GM12878 (cell line): ENCODE measurements around the gene HK3.

ENCODE experiments used
- SUPT20H ChIP-seq: IDR thresholded peaks from 2 replicates; pipeline ENCODE4 v1.6.1; 2011; ENCODE audit warnings: low read depth, mild to moderate bottlenecking, low read length, moderate library complexity, borderline replicate concordance; ENCODE audit not compliant: control insufficient read depth
- TF ChIP-seq, protein P1 (sequence below), 3 experiments: IDR thresholded peaks in 2 of 3; conservative IDR thresholded peaks in 1 of 3; 2 replicates each; pipeline ENCODE4 v1.5.1; 2011; ENCODE audit warnings: low read depth in 3 of 3, low read length in 3 of 3, mild to moderate bottlenecking in 3 of 3, control low read depth in 2 of 3, moderate library complexity in 2 of 3, inconsistent platforms in 1 of 3, mixed read lengths in 1 of 3; ENCODE audit not compliant: control insufficient read depth in 2 of 3, insufficient read depth in 1 of 3; ENCODE audit errors: extremely low read depth in 1 of 3
- TF ChIP-seq, protein P2 (sequence below): fragments of 450-650 bp; IDR thresholded peaks from 2 replicates; pipeline ENCODE4 v1.6.1; 2017; ENCODE audit warnings: mild to moderate bottlenecking

DNA sequence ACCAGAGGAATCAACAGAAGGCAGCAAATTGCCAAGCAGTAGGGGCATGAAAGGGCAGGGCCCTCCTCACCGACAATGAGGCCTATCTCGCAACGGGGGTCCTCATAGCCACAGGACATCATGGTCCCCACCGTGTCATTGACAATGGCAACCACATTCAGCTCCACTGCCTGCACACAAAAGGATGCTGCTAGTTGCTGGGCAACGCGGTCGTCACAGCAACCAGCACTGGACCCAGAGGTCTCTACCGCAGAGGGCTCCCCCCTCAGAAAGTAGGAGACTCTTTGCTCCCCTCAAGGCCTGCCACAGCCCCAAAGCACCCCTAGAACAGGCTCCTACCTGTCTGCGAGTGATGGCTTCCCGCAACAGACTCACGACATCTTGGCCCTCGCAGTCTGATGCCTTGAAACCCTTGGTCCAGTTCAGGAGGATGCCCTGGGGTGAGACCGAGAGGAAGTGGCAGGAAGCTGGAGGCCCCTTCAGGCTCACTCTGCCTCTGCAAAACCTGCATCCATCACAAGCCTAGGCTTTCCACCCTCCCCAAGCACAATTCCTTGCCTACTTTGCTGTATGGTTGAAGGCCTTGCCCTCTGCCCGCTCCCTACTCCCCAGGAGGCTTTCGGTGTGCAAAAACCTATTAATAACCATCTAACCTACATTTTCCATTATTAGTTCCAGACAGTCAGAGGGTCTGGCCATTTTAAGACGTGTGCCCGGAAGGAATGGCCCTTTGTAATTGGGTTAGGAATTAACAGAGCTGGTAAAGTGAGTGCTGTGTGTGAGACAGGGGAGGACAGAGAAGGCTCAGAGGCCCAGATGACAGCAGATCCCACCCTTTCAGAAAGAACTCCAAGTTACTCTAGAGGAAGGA, 15.2 kb downstream of the HK3 start:
- no peak for TF ChIP-seq SUPT20H
- TF ChIP-seq, protein P1, sequence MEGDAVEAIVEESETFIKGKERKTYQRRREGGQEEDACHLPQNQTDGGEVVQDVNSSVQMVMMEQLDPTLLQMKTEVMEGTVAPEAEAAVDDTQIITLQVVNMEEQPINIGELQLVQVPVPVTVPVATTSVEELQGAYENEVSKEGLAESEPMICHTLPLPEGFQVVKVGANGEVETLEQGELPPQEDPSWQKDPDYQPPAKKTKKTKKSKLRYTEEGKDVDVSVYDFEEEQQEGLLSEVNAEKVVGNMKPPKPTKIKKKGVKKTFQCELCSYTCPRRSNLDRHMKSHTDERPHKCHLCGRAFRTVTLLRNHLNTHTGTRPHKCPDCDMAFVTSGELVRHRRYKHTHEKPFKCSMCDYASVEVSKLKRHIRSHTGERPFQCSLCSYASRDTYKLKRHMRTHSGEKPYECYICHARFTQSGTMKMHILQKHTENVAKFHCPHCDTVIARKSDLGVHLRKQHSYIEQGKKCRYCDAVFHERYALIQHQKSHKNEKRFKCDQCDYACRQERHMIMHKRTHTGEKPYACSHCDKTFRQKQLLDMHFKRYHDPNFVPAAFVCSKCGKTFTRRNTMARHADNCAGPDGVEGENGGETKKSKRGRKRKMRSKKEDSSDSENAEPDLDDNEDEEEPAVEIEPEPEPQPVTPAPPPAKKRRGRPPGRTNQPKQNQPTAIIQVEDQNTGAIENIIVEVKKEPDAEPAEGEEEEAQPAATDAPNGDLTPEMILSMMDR (IDR thresholded peaks at IDR 0.05 in 2 of 3, conservative IDR thresholded peaks at IDR 0.05 in 1 of 3; ENCODE audit: control insufficient read depth in 2 of 3, extremely low read depth in 1 of 3, insufficient read depth in 1 of 3, low read depth in 3 of 3, low read length in 3 of 3) = no peak
- TF ChIP-seq, protein P2, sequence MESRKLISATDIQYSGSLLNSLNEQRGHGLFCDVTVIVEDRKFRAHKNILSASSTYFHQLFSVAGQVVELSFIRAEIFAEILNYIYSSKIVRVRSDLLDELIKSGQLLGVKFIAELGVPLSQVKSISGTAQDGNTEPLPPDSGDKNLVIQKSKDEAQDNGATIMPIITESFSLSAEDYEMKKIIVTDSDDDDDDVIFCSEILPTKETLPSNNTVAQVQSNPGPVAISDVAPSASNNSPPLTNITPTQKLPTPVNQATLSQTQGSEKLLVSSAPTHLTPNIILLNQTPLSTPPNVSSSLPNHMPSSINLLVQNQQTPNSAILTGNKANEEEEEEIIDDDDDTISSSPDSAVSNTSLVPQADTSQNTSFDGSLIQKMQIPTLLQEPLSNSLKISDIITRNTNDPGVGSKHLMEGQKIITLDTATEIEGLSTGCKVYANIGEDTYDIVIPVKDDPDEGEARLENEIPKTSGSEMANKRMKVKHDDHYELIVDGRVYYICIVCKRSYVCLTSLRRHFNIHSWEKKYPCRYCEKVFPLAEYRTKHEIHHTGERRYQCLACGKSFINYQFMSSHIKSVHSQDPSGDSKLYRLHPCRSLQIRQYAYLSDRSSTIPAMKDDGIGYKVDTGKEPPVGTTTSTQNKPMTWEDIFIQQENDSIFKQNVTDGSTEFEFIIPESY = no peak
